Activated CD4-positive, alpha-beta T cell treated with anti-CD3 and anti-CD28 coated beads, Interleukin-2, amount 50 U/mL, for 16 hours (primary cell): ENCODE data around the gene FUT8.
A peak's percentile ranks its signal among the peaks of the same experiment; 100 is the strongest.

Experiments used
- DNase-seq: peaks from one replicate; pipeline ENCODE4 v3.0.0-alpha.2; 2020

FUT8 gene

GRCh38 chr14:65560340-65561027 is 148.0 kb downstream of the FUT8 start:
- no peak for DNase-seq

GRCh38 chr14:65564370-65564769 is 151.8 kb downstream of the FUT8 start:
- no peak for DNase-seq

DNA sequence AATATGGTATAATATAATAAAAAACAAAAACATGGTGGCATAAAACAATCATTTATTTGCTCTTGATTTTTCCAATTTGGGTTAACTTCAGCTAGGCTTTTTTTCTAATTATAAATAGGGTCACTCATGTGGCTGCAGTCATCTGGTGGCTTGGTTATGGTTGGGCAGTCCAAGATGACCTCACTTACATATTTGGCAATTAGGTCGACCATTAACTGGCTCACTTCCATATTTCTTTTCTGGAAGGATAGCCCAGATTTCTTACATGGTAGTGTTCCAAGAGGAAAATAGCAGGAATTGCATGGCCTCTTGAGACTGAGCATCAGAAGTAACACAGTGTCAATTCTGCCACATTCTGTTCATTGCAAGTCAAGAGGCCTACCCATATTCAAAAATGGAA is 153.4 kb downstream of the FUT8 start:
- no peak for DNase-seq

DNA sequence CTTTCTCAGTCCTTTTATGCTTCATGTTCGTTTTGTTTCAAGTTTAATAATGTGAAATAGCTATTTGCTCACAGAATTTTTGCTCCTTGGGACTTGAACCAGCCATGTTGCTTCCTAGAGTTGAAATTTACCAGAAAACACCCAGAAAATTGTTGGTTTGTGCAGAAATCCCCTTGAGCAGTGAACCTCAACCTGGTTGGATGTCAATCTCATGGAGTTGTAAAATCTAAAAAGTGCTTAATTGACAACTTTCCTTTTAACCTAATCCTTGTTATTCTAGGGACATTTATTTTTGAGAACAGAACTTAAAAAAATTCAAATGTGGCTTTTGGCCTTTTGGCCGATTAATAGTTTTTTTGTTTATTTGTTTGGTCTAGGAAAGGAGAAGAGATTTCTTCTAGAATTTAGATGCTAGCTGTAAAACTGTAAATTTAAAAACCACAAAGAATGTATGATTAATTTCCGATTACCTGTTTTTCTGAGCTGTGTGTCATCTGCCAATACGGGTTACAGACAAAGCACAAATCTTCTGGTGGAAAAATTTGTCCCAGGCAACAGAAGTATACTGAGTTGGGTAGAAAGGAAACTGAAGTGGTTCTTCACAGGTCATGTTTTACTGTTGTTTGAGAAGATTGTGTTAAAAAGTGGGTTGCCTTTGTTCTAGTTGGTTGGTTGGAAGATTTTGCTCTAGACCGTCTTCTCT is 154.4 kb downstream of the FUT8 start:
- peak; percentile 58 for DNase-seq

GRCh38 chr14:65574611-65575010 is 162.1 kb downstream of the FUT8 start:
- DNase-seq = no peak

GRCh38 chr14:65575389-65575788 is 162.9 kb downstream of the FUT8 start:
- no peak for DNase-seq

DNA sequence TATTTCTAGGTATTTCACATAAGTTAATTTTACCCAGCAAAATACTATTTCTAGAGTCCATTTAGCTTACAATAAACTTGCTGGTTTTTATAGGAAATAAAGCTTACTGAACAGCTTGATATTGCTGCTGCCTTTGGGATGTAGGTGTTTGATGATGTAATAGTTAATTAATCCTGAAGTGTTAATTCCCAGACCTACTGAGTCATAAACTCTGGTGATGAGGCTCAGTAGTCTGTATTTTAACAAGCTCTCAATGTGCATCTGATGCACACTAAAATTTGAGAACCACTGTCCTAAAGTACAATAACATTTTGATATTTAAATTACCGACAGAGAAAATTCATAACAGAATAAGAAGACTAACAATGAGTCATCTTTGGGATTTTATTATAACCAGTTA is 168.4 kb downstream of the FUT8 start:
- no peak for DNase-seq

GRCh38 chr14:65581378-65581777 is 168.8 kb downstream of the FUT8 start:
- DNase-seq = no peak

GRCh38 chr14:65581799-65582198 is 169.3 kb downstream of the FUT8 start:
- DNase-seq = no peak

- DNase-seq = no peak
Measured at GRCh38 chr14:65585216-65585615, 172.7 kb downstream of the FUT8 start.

- DNase-seq = no peak
Measured at GRCh38 chr14:65588426-65589140, 176.1 kb downstream of the FUT8 start.

DNA sequence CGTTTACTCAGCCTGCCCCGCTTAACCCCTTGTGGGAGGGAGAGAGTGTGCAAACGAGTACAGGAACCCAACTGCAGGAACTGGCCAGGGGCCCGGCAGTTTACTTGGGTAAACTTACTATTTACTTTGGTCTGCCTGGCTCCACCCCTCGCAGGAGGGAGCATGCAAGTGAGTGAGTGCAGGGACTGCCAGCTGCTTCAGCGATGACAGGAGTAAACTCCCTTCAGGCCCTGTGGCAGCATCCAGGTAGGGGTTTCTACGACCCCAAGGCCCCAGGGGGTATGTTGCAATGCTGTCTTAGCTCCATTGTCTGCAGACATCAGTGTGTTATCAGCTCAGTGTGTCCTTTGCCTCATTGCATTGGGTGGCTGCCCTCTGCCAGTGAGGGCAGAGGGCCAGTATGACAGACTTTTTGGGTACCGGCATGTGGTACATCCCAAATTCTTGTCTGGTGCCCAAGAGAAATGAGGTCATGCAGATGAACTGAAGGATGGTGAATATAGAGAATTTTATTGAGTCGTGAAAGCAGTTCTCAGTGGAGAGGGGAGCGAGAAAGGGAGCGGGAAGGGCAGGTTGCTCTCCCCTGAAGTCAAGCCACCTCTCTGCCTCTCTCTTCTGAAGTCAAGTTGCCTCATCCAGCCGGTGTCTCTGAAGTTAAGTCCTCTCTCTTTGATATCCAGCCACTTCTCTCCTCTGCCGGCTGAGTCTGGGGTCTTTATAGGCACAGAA is 181.8 kb downstream of the FUT8 start:
- DNase-seq = no peak

GRCh38 chr14:65594882-65595237 is 182.3 kb downstream of the FUT8 start:
- DNase-seq = no peak

DNA sequence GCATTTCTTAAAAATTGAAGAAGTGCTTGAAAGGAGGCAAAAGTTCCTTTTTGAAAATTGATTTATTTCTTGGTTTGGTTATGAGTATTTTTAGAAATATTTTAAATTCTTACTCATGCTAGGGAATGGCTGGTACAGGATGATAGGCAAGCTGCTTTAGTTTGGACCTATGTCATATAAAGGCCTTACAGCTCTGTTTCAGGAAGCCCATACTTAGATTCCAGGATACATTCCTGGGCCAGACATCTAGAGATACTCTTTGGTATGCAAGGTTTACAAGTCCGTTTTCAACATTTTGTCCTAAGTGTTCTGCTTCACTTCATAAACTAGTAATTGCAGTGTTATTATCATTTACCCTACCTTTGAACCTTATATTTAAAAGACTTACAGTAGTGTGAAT is 186.8 kb downstream of the FUT8 start:
- no peak for DNase-seq

DNA sequence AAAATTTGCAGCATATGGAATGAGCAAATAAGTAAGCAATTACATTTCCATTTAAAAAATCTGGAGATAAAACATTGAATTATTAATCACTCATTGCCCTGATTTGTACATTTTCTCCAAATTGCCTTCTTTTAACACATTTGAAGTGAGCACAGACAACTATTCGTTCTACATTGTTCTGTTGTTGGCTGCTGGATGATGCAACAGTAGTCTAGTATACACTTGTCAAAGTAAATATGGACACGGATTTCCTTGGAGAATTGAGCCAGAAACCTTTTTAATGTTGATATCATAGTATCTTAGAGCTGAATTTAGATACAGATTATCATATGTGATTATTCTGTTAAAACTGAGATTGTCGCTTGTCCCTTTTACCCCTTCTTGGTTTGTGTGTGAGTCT is 188.2 kb downstream of the FUT8 start:
- DNase-seq = no peak

GRCh38 chr14:65604535-65604934 is 192.0 kb downstream of the FUT8 start:
- DNase-seq = no peak

DNA sequence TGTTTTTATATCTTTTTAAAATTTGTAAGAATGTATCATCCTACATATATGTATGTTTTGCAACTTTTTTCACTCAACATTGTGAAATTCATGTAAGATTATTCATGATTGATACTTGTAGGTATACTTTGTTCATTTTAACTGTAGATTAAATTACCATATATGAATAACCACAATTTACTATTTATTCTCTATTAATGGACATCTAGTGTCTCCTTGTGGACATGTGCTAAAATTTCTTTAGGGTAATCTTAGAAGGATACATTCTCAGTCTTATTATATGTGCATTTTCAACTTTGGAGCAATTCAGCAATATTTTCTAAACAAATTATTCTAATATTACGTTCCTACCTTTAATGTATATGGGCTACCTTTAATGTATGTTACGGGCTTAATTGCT is 192.4 kb downstream of the FUT8 start:
- no peak for DNase-seq

- no peak for DNase-seq
Measured at GRCh38 chr14:65606460-65606859, 193.9 kb downstream of the FUT8 start.

DNA sequence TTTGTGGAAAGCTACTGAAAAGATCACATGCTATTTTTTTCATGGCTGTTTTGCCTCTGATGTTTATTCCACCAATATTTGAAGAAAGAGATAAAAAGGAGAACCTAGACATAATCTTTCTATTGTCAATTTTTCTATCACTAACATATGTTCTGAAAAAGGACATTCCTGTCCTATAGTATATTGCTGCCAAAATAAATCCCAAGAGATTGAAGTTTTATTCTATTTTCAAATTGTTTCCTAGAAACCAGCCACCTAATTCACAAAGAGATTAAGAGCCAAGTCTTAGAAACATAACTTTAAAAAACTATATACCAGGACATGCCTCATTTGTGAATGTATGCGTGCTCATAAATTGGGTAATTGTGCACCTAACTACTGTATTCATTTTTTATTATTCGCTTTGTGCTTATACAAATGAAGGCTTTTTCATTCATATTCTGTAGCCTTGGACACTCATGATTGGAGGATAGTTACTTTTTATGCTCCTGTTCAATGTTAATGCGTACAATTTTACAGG is 200.7 kb downstream of the FUT8 start:
- DNase-seq = no peak

GRCh38 chr14:65618996-65619395 is 206.5 kb downstream of the FUT8 start:
- DNase-seq = no peak

DNA sequence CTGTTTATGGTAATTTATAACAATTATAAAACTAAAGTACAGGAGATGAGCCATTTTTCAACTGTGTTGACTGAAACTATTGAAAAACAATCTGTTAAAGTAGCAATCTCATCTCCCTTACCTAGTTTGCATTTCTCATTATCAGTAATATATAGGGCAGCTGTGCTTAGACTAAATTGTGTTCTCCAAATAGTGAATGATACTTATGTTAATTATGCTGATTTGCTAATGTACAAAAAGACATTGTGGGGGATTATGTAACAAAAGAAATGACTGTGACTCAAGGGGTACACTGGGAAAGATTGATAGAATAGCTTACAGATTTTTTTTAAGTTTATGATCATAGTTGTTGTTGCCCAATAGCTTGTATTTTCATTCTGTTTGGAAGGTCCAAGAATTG is 207.7 kb downstream of the FUT8 start:
- no peak for DNase-seq

- no peak for DNase-seq
Measured at GRCh38 chr14:65622703-65623102, 210.2 kb downstream of the FUT8 start.

DNA sequence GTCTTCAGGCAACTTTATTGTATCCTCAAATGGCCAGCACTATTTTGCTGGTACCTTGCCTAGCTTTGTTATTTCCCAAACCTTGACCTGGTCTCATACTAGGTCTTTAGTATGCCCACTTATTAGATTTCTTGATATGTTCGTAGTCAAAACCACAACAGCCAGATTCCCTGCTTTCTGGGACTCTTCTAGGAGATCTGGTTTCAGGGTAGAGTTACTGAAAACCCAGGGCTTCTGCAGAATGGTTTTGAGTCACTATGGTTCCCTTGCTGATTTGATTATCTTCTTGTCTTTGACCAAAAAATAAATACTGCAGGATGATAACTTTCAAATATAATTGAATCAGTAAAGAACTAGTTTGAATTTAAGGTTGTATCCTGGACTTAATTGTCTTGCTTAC is 211.2 kb downstream of the FUT8 start:
- DNase-seq = no peak
